Measurements from ENCODE around the gene STK33. TPM values are rescaled to one million over a fixed set of nuclear protein-coding genes. Genes with fewer than 3 reads are reported as not detected.

Gene STK33
- 12.6 and 15.9 TPM in 2 replicates for total RNA-seq (2016; rRNA removed; fragmentation: Illumina TruSeq; extraction: Trizol)
- total RNA-seq (2016; cell fraction: cytosol; rRNA removed; fragmentation: Illumina TruSeq; extraction: Trizol; ENCODE audit: low read depth), result 22.7 and 24.2 TPM in 2 replicates
- total RNA-seq (2016; cell fraction: insoluble cytoplasmic fraction; rRNA removed; fragmentation: Illumina TruSeq; extraction: Trizol), result 13.7 and 14.7 TPM in 2 replicates
- 13.5 and 16.1 TPM in 2 replicates for total RNA-seq (2016; cell fraction: membrane; rRNA removed; fragmentation: Illumina TruSeq; extraction: Trizol)
- total RNA-seq (2016; cell fraction: nucleus; rRNA removed; fragmentation: Illumina TruSeq; extraction: Trizol), result 12.1 and 14.4 TPM in 2 replicates
- polyA plus RNA-seq (2011; rRNA removed), result 1.9 and 2.7 TPM in 2 replicates
- polyA plus RNA-seq (2011; cell fraction: cytosol; rRNA removed), result 1.9 and 2.1 TPM in 2 replicates
- 1.6 and 1.8 TPM in 2 replicates for polyA plus RNA-seq (2011; cell fraction: nucleus; rRNA removed)
- polyA plus RNA-seq (2012), result 1.7 and 2.1 TPM in 2 replicates
- 0.68 and 0.96 TPM in 2 replicates for polyA plus RNA-seq (2016; cell fraction: cytosol; fragmentation: Illumina TruSeq; extraction: Trizol; ENCODE audit: low read depth)
- 12.9 and 13.5 TPM in 2 replicates for polyA plus RNA-seq (2016; cell fraction: insoluble cytoplasmic fraction; fragmentation: Illumina TruSeq; extraction: Trizol; ENCODE audit: low read depth)
- polyA plus RNA-seq (2016; cell fraction: membrane; fragmentation: Illumina TruSeq; extraction: Trizol; ENCODE audit: low read depth), result 3.1 and 3.2 TPM in 2 replicates
- 12.5 and 14.7 TPM in 2 replicates for polyA plus RNA-seq (2016; cell fraction: nucleus; fragmentation: Illumina TruSeq; extraction: Trizol; ENCODE audit: insufficient read depth, low read depth)
- 1.5 and 1.8 TPM in 2 replicates for polyA minus RNA-seq (2011; rRNA and poly(A)+ RNA removed; ENCODE audit: low replicate concordance)
- polyA minus RNA-seq (2011; cell fraction: cytosol; rRNA and poly(A)+ RNA removed), result 2.5 and 2.8 TPM in 2 replicates
- polyA minus RNA-seq (2011; cell fraction: nucleus; rRNA and poly(A)+ RNA removed), result 5.0 and 5.7 TPM in 2 replicates
- Bru-seq, nascent RNA, result percentile 38 among the genes with signal in this experiment
- percentile 38 among the genes with signal in this experiment for BruChase-seq, experiment 1, labeled RNA remaining after a 6-hour chase
- percentile 46 among the genes with signal in this experiment for BruChase-seq, experiment 2, labeled RNA remaining after a 2-hour chase
- long read RNA-seq, experiment 1, partial matches to known transcripts, result 0 of 4 reads
- long read RNA-seq, experiment 1, other reads (novel, unspliced or antisense), result 4 of 4 reads
- long read RNA-seq, experiment 2, partial matches to known transcripts, result 0 of 6 reads
- long read RNA-seq, experiment 2, other reads (novel, unspliced or antisense), result 5 of 6 reads

DNA sequence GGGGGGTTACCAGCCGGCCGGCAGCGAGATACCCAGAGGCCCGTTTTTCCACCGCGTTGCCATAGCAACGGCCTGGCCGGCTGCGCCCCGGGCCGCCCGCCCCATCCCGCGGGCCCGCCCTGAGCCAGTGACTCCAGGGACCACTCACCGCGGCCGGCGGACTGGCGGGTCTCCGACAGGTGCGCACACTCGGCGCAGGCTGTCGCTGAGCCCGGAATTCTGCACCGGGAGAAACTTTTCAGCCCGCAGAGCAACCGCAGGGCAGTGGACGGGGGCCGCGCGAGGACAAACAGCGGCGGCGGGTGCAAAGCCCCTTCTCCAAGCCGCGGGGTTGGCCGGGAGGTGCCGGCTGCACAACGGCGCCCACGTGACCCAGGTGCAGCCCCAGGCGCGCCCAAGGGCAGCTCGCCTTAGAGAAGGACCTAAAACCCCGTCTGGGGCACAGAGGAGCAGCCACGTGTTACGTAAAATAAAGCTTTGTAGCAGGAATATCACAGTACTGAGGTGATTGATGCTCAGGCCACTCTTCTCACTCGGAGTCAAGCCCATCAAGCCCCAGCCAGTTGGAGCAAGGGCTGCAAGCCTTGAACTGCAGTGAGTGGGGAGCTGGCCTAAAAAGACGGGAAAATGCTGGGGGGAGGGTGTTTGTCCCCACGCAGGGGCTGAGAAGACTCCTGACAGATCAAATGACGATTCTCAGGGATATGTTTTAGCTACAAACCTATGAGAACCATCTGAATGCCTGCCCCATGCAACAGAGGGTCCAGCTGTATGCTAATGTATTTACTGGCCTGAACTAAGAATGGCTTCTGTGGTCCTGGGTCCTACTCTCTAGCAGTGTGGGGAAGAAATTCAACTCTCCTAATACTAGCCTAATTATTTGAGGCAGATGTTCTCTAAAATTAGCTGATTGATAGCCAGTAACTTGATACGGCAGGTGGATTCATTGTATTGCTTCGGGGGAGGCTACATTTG lies at the start of gene STK33:
STK33 (minus strand) TSS at position 294 of the 975 bp plus-strand sequence. CDS start 119,323 bp downstream, outside the sequence.
- Histone ChIP-seq H3K36me3 (replicated peaks in 1 of 2; ENCODE audit: control insufficient read depth in 1 of 2, insufficient read depth in 2 of 2, low read length in 2 of 2) (no peaks in the 10 kb centered on the region), H3K9me3 (ENCODE audit: low read length) (no peaks in the 10 kb centered on the region), H3K4me2 (ENCODE audit: low read depth, low read length) (peak within 1 kb of the TSS; percentile 93), H3K79me2 (ENCODE audit: insufficient read depth, low read length) (no peaks in the 10 kb centered on the region), H3K27ac (ENCODE audit: extremely low read length, insufficient read depth, low read length) (no peak within 1 kb of the TSS), H3K4me1 (ENCODE audit: insufficient read depth, low read length) (peaks cover 16% of the 10 kb centered on the region), H3K27me3 (ENCODE audit: control insufficient read depth in 1 of 2, insufficient read depth in 2 of 2, low read length in 2 of 2) (no peaks in the 10 kb centered on the region), H3K9ac (ENCODE audit: insufficient read depth, low read depth, low read length) (peak within 1 kb of the TSS; percentile 43), H2AFZ (ENCODE audit: low read length) (peak within 1 kb of the TSS; percentile 64), H3K4me3 (replicated peaks in 1 of 3; ENCODE audit: insufficient read depth in 1 of 3, low read depth in 2 of 3, low read length in 3 of 3) (peak within 1 kb of the TSS; percentile 64 to 77 (median 76)), H4K20me1 (ENCODE audit: insufficient read depth, low read length) (no peaks in the 10 kb centered on the region)
- BruUV-seq (replicated peaks), result no TSS peak
- POLR2A ChIA-PET, result interaction anchor here (0.9 to 1.7 kb wide), 2 partner anchors 10 to 15 kb away, joined by 3 to 6 read pairs; no protein-coding TSS in a partner anchor
- CTCF ChIA-PET (ENCODE audit: low intra/inter-chr PET ratio, low total read pairs), result no interaction called here
- FAIRE-seq, result no peak
- in situ Hi-C loops (cut with HindIII; ENCODE audit: extremely low pct_ligation_motif_present, low pct_unique_long_range_greater_than_20kb), result no loop called here
- ATAC-seq, result peak; percentile 96
- WGBS (ENCODE audit: low lambda C conversion rate), result 11% methylated on average over 18 of the region's 55 CpGs
- DNase-seq (ENCODE audit: low spot score), result peak; percentile 43
- intact Hi-C loops (cut with micrococcal nuclease; ENCODE audit: unreplicated experiment), result no loop called here
- TF ChIP-seq ZNF879 (CRISPR knock-in tag; IDR thresholded peaks at IDR 0.05) (no peak), KLF9 (CRISPR knock-in tag; IDR thresholded peaks at IDR 0.05; ENCODE audit: low read depth) (no peak), ZNF264 (CRISPR knock-in tag; IDR thresholded peaks at IDR 0.05) (no peak; the same call in 1 of the 2 replicates), ZNF878 (CRISPR knock-in tag; IDR thresholded peaks at IDR 0.05) (no peak), HNRNPH1 (optimal IDR thresholded peaks at IDR 0.05; ENCODE audit: low read depth, low read length) (no peak), KDM3A (CRISPR knock-in tag; IDR thresholded peaks at IDR 0.05; ENCODE audit: low read depth) (0 out of 2 replicates have a peak, but pooled peaks have one; percentile 79), ATM (IDR thresholded peaks at IDR 0.05; ENCODE audit: borderline replicate concordance) (no peak), SRY (CRISPR knock-in tag; IDR thresholded peaks at IDR 0.05) (0 out of 2 replicates have a peak, but pooled peaks have one; percentile 55)
- TF ChIP-seq, protein P1, sequence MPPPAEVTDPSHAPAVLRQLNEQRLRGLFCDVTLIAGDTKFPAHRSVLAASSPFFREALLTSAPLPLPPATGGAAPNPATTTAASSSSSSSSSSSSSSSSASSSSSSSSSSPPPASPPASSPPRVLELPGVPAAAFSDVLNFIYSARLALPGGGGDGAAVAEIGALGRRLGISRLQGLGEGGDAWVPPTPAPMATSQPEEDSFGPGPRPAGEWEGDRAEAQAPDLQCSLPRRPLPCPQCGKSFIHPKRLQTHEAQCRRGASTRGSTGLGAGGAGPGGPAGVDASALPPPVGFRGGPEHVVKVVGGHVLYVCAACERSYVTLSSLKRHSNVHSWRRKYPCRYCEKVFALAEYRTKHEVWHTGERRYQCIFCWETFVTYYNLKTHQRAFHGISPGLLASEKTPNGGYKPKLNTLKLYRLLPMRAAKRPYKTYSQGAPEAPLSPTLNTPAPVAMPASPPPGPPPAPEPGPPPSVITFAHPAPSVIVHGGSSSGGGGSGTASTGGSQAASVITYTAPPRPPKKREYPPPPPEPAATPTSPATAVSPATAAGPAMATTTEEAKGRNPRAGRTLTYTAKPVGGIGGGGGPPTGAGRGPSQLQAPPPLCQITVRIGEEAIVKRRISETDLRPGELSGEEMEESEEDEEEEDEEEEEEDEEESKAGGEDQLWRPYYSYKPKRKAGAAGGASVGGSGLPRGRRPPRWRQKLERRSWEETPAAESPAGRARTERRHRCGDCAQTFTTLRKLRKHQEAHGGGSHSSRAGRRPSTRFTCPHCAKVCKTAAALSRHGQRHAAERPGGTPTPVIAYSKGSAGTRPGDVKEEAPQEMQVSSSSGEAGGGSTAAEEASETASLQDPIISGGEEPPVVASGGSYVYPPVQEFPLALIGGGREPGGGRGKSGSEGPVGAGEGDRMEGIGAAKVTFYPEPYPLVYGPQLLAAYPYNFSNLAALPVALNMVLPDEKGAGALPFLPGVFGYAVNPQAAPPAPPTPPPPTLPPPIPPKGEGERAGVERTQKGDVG (CRISPR knock-in tag; IDR thresholded peaks at IDR 0.05; ENCODE audit: borderline replicate concordance), result no peak
- TF ChIP-seq, protein P2, sequence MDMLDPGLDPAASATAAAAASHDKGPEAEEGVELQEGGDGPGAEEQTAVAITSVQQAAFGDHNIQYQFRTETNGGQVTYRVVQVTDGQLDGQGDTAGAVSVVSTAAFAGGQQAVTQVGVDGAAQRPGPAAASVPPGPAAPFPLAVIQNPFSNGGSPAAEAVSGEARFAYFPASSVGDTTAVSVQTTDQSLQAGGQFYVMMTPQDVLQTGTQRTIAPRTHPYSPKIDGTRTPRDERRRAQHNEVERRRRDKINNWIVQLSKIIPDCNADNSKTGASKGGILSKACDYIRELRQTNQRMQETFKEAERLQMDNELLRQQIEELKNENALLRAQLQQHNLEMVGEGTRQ (IDR thresholded peaks at IDR 0.05; ENCODE audit: low read depth, low read length), result peak; percentile 81
- TF ChIP-seq, protein P2 (CRISPR knock-in tag; IDR thresholded peaks at IDR 0.05; ENCODE audit: borderline replicate concordance), result peak; percentile 94; the same call in 1 of the 2 replicates
